Measurements from ENCODE around the gene EFEMP1. TPM values are rescaled to one million over a fixed set of nuclear protein-coding genes. Genes with fewer than 3 reads are reported as not detected.

Gene EFEMP1
- total and polyA plus RNA-seq, 4 donors = 0.65 to 11.5 (median 6.5) TPM

DNA sequence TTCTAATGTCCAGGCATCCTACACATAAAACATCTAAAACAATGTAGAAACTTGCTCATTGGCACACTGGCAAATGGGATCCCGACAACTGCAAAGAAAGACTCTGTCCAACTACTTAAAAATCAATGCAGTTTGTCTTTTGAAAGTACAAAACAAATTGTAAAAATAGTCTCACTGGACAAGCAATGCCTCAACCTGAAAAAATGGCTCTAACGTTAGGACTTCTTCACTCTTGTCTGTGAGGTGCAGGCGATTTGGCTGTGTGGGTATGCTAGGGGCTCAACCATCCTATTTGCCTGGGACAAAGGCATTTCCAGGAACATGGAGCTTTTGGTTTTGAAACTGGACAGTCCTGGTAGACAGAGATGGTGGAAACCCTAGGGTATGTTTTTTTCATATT lies 10.7 kb downstream of the EFEMP1 start:
- Histone ChIP-seq H3K4me1 (ENCODE audit: control insufficient read depth in 4 of 4, insufficient read depth in 4 of 4, low read length in 3 of 4) (no peaks in the 10 kb centered on the region), H3K27me3 (ENCODE audit: control insufficient read depth in 4 of 4, insufficient read depth in 4 of 4, low read length in 3 of 4) (peaks cover 0 to 13% (median 2%) of the 10 kb centered on the region in 4 donors), H3K4me3 (ENCODE audit: low read depth in 1 of 3, low read length in 3 of 3) (no peak overlapping the region), H3K36me3 (ENCODE audit: control insufficient read depth in 4 of 4, insufficient read depth in 3 of 4, low read depth in 1 of 4, low read length in 3 of 4) (no peaks in the 10 kb centered on the region), H3K9ac (ENCODE audit: low read depth in 1 of 2, low read length in 2 of 2) (no peak overlapping the region), H3K9me3 (ENCODE audit: control insufficient read depth in 4 of 4, low read length in 3 of 4) (no peaks in the 10 kb centered on the region), H3K27ac (ENCODE audit: low read depth in 1 of 2, low read length in 2 of 2) (no peak overlapping the region)
- no peak for DNase-seq (ENCODE audit: low spot score)
- 66% methylated on average over 3 of the region's 3 CpGs for WGBS
- TF ChIP-seq, protein P1, sequence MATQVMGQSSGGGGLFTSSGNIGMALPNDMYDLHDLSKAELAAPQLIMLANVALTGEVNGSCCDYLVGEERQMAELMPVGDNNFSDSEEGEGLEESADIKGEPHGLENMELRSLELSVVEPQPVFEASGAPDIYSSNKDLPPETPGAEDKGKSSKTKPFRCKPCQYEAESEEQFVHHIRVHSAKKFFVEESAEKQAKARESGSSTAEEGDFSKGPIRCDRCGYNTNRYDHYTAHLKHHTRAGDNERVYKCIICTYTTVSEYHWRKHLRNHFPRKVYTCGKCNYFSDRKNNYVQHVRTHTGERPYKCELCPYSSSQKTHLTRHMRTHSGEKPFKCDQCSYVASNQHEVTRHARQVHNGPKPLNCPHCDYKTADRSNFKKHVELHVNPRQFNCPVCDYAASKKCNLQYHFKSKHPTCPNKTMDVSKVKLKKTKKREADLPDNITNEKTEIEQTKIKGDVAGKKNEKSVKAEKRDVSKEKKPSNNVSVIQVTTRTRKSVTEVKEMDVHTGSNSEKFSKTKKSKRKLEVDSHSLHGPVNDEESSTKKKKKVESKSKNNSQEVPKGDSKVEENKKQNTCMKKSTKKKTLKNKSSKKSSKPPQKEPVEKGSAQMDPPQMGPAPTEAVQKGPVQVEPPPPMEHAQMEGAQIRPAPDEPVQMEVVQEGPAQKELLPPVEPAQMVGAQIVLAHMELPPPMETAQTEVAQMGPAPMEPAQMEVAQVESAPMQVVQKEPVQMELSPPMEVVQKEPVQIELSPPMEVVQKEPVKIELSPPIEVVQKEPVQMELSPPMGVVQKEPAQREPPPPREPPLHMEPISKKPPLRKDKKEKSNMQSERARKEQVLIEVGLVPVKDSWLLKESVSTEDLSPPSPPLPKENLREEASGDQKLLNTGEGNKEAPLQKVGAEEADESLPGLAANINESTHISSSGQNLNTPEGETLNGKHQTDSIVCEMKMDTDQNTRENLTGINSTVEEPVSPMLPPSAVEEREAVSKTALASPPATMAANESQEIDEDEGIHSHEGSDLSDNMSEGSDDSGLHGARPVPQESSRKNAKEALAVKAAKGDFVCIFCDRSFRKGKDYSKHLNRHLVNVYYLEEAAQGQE (IDR thresholded peaks at IDR 0.05) = no peak
- TF ChIP-seq, protein P2, sequence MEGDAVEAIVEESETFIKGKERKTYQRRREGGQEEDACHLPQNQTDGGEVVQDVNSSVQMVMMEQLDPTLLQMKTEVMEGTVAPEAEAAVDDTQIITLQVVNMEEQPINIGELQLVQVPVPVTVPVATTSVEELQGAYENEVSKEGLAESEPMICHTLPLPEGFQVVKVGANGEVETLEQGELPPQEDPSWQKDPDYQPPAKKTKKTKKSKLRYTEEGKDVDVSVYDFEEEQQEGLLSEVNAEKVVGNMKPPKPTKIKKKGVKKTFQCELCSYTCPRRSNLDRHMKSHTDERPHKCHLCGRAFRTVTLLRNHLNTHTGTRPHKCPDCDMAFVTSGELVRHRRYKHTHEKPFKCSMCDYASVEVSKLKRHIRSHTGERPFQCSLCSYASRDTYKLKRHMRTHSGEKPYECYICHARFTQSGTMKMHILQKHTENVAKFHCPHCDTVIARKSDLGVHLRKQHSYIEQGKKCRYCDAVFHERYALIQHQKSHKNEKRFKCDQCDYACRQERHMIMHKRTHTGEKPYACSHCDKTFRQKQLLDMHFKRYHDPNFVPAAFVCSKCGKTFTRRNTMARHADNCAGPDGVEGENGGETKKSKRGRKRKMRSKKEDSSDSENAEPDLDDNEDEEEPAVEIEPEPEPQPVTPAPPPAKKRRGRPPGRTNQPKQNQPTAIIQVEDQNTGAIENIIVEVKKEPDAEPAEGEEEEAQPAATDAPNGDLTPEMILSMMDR (IDR thresholded peaks at IDR 0.05; ENCODE audit: low read depth, low read length, missing input control) = no peak
- no peak for TF ChIP-seq FOXA2 (IDR thresholded peaks at IDR 0.05)
- TF ChIP-seq HNF4G (IDR thresholded peaks at IDR 0.05) = no peak
- TF ChIP-seq FOXA1 (IDR thresholded peaks at IDR 0.05) = no peak
- no peak for TF ChIP-seq SP1 (IDR thresholded peaks at IDR 0.05)
- no peak for TF ChIP-seq RAD21 (IDR thresholded peaks at IDR 0.05)
- no peak for TF ChIP-seq GABPA (IDR thresholded peaks at IDR 0.05 in 1 of 2, conservative IDR thresholded peaks at IDR 0.05 in 1 of 2)
- TF ChIP-seq HNF4A (conservative IDR thresholded peaks at IDR 0.05) = no peak

DNA sequence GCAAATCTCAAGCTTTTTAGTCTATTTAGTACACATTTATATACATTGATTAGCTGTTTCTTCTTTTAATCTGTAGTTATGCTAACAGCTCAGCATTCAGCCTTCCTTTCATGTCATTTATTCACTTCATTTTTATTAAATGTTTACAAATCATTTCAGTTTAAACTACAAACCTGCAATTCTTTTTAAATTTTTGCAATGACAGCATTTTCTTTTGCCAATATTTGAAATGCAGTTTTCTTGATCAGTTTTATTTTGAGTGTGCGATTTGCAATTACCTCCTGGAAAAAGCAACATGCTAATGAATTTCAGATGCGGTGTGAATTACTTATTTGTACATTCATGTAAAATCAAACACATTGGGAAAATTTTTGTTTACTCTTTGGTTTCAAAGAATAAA lies 13.5 kb downstream of the EFEMP1 start:
- 89% methylated on average over 2 of the region's 2 CpGs for WGBS
- no peak for TF ChIP-seq GABPA (IDR thresholded peaks at IDR 0.05 in 1 of 2, conservative IDR thresholded peaks at IDR 0.05 in 1 of 2)
- Histone ChIP-seq H3K9ac (ENCODE audit: low read depth in 1 of 2, low read length in 2 of 2) (no peak overlapping the region), H3K4me1 (ENCODE audit: control insufficient read depth in 4 of 4, insufficient read depth in 4 of 4, low read length in 3 of 4) (no peaks in the 10 kb centered on the region), H3K9me3 (ENCODE audit: control insufficient read depth in 4 of 4, low read length in 3 of 4) (no peaks in the 10 kb centered on the region), H3K4me3 (ENCODE audit: low read depth in 1 of 3, low read length in 3 of 3) (no peak overlapping the region), H3K27me3 (ENCODE audit: control insufficient read depth in 4 of 4, insufficient read depth in 4 of 4, low read length in 3 of 4) (peaks cover 0 to 8% (median 2%) of the 10 kb centered on the region in 4 donors), H3K36me3 (ENCODE audit: control insufficient read depth in 4 of 4, insufficient read depth in 3 of 4, low read depth in 1 of 4, low read length in 3 of 4) (no peaks in the 10 kb centered on the region), H3K27ac (ENCODE audit: low read depth in 1 of 2, low read length in 2 of 2) (no peak overlapping the region)
- DNase-seq (ENCODE audit: low spot score) = no peak

DNA sequence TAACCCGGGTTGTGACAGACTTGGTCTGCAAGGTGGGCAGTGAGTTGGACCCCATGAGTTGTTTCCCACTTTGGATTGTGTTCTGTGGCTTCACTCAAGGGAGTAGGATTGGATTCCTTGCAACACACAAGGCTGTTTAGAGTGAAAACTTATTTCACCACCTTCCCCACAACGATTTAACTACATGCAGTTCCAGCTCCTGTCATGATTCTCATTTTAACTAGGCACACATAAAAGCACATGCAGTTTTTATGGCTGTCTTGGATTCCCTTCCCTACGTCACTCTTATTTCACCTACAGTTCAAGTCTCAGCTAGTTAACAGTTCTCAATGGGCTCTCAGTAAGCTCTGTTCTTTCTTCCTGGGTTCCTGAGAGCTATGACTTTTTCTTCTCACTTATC lies 15.9 kb downstream of the EFEMP1 start:
- peaks cover 0 to 6% (median 3%) of the 10 kb centered on the region in 4 donors for H3K27me3 ChIP-seq (ENCODE audit: control insufficient read depth in 4 of 4, insufficient read depth in 4 of 4, low read length in 3 of 4)
- WGBS = 47% methylated on average over 3 of the region's 3 CpGs
- H3K9ac ChIP-seq (ENCODE audit: low read depth in 1 of 2, low read length in 2 of 2) = no peak overlapping the region
- no peaks in the 10 kb centered on the region for H3K4me1 ChIP-seq (ENCODE audit: control insufficient read depth in 4 of 4, insufficient read depth in 4 of 4, low read length in 3 of 4)
- H3K36me3 ChIP-seq (ENCODE audit: control insufficient read depth in 4 of 4, insufficient read depth in 3 of 4, low read depth in 1 of 4, low read length in 3 of 4) = no peaks in the 10 kb centered on the region
- TF ChIP-seq NR2F2 (IDR thresholded peaks at IDR 0.05) (no peak), RXRA (IDR thresholded peaks at IDR 0.05) (no peak), HNF4G (IDR thresholded peaks at IDR 0.05) (no peak), RAD21 (IDR thresholded peaks at IDR 0.05) (no peak), YY1 (IDR thresholded peaks at IDR 0.05) (no peak), HNF4A (conservative IDR thresholded peaks at IDR 0.05) (no peak)
- TF ChIP-seq, protein P1 (IDR thresholded peaks at IDR 0.05) = no peak
- TF ChIP-seq, protein P3, sequence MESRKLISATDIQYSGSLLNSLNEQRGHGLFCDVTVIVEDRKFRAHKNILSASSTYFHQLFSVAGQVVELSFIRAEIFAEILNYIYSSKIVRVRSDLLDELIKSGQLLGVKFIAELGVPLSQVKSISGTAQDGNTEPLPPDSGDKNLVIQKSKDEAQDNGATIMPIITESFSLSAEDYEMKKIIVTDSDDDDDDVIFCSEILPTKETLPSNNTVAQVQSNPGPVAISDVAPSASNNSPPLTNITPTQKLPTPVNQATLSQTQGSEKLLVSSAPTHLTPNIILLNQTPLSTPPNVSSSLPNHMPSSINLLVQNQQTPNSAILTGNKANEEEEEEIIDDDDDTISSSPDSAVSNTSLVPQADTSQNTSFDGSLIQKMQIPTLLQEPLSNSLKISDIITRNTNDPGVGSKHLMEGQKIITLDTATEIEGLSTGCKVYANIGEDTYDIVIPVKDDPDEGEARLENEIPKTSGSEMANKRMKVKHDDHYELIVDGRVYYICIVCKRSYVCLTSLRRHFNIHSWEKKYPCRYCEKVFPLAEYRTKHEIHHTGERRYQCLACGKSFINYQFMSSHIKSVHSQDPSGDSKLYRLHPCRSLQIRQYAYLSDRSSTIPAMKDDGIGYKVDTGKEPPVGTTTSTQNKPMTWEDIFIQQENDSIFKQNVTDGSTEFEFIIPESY (IDR thresholded peaks at IDR 0.05) = no peak
- TF ChIP-seq, protein P4, sequence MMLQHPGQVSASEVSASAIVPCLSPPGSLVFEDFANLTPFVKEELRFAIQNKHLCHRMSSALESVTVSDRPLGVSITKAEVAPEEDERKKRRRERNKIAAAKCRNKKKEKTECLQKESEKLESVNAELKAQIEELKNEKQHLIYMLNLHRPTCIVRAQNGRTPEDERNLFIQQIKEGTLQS (IDR thresholded peaks at IDR 0.05) = no peak
- TF ChIP-seq, protein P5, sequence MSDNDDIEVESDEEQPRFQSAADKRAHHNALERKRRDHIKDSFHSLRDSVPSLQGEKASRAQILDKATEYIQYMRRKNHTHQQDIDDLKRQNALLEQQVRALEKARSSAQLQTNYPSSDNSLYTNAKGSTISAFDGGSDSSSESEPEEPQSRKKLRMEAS (IDR thresholded peaks at IDR 0.05) = no peak
- H3K27ac ChIP-seq (ENCODE audit: low read depth in 1 of 2, low read length in 2 of 2) = no peak overlapping the region
- DNase-seq (ENCODE audit: low spot score) = no peak
- no peak overlapping the region for H3K4me3 ChIP-seq (ENCODE audit: low read depth in 1 of 3, low read length in 3 of 3)
- peaks cover 1 to 6% (median 2%) of the 10 kb centered on the region in 4 donors for H3K9me3 ChIP-seq (ENCODE audit: control insufficient read depth in 4 of 4, low read length in 3 of 4)
